GM18870 (cell line): ENCODE results near the gene TTC28.
"Not testable (repeated sequence)": the region's sequence is repeated elsewhere in the genome, so short reads cannot be mapped to it uniquely, and the experiment has no call there.

Source experiments
- ATAC-seq: cut with Tn5 transposase; IDR thresholded peaks from one replicate; pipeline ENCODE4 v1.9.1; 2021; ENCODE audit warnings: moderate library complexity; ENCODE audit not compliant: unreplicated experiment

TTC28 gene

GRCh38 chr22:28498044-28498443 is 181.6 kb downstream of the TTC28 start:
- ATAC-seq = no peak

GRCh38 chr22:28497188-28497587 is 182.5 kb downstream of the TTC28 start:
- no peak for ATAC-seq

GRCh38 chr22:28491289-28491688 is 188.4 kb downstream of the TTC28 start:
- ATAC-seq = not testable (repeated sequence)

GRCh38 chr22:28488825-28489224 is 190.8 kb downstream of the TTC28 start:
- ATAC-seq = no peak

GRCh38 chr22:28484662-28485061 is 195.0 kb downstream of the TTC28 start:
- ATAC-seq = no peak

- ATAC-seq = no peak
These were observed 197.9 kb downstream of the TTC28 start for GRCh38 chr22:28481725-28482124.

- ATAC-seq = no peak
These were observed 199.5 kb downstream of the TTC28 start for GRCh38 chr22:28480000-28480715.

GRCh38 chr22:28478564-28478963 is 201.1 kb downstream of the TTC28 start:
- no peak for ATAC-seq

- no peak for ATAC-seq
These were observed 202.1 kb downstream of the TTC28 start for GRCh38 chr22:28477556-28477955.

- ATAC-seq = no peak
These were observed 205.3 kb downstream of the TTC28 start for GRCh38 chr22:28474330-28474729.

- ATAC-seq = no peak
These were observed 206.4 kb downstream of the TTC28 start for GRCh38 chr22:28473258-28473657.

- not testable (repeated sequence) for ATAC-seq
These were observed 212.6 kb downstream of the TTC28 start for GRCh38 chr22:28467055-28467454.

GRCh38 chr22:28466399-28466798 is 213.2 kb downstream of the TTC28 start:
- no peak for ATAC-seq

- no peak for ATAC-seq
These were observed 213.8 kb downstream of the TTC28 start for GRCh38 chr22:28465841-28466240.

GRCh38 chr22:28464127-28464526 is 215.5 kb downstream of the TTC28 start:
- no peak for ATAC-seq

- not testable (repeated sequence) for ATAC-seq
These were observed 216.2 kb downstream of the TTC28 start for GRCh38 chr22:28463408-28463807.

GRCh38 chr22:28462901-28463300 is 216.7 kb downstream of the TTC28 start:
- no peak for ATAC-seq

- ATAC-seq = no peak
These were observed 217.6 kb downstream of the TTC28 start for GRCh38 chr22:28462041-28462440.

GRCh38 chr22:28454431-28455064 is 225.1 kb downstream of the TTC28 start:
- ATAC-seq = no peak

GRCh38 chr22:28450109-28450508 is 229.5 kb downstream of the TTC28 start:
- ATAC-seq = no peak

GRCh38 chr22:28449041-28449440 is 230.6 kb downstream of the TTC28 start:
- no peak for ATAC-seq

- ATAC-seq = no peak
These were observed 231.0 kb downstream of the TTC28 start for GRCh38 chr22:28448625-28449024.

GRCh38 chr22:28444659-28445058 is 235.0 kb downstream of the TTC28 start:
- ATAC-seq = no peak
